Esophagus muscularis mucosa (tissue), 3 donors: ENCODE results near the gene AK6.

Source experiments
- EP300 ChIP-seq: sonication (generic); formaldehyde crosslinking; IDR thresholded peaks from one replicate; pipeline ENCODE4 v1.6.1; 2017; ENCODE audit warnings: antibody characterized with exemption
- POLR2A ChIP-seq: fragments of 450-650 bp; IDR thresholded peaks from one replicate; pipeline ENCODE4 v1.6.1; 2017; ENCODE audit warnings: antibody characterized with exemption, moderate library complexity, mild to moderate bottlenecking, low read depth
- POLR2AphosphoS5 ChIP-seq, 2 donors: sonication (generic); formaldehyde crosslinking; IDR thresholded peaks; one replicate each; pipeline ENCODE4 v1.6.1; 2017; ENCODE audit warnings: antibody characterized with exemption in 2 of 2

DNA sequence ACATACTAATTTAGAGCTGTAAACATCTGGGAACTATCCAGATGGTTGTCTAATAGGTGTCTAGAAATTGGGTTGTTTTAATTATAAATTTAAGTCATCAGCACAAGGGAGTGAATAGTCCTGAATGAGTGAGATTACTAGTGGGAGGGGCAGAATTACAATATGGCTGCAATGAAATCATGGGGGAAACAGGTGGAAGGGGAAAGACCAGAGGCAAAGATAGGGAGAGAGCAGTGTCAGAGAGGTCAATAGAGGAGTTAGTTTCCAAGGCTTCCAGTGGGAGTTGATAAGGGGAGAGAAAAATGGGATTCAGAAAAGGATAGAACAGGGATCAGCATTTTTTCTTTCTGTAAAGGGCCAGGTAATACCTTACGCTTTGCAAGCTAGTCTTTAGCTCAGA, 8.9 kb downstream of the AK6 start:
- TF ChIP-seq POLR2AphosphoS5 (IDR thresholded peaks at IDR 0.05) = no peak
- no peak for TF ChIP-seq EP300
- no peak for TF ChIP-seq POLR2A
